K562 (cell line): Measurements from ENCODE around the gene TMEM207. TPM values are rescaled to one million over a fixed set of nuclear protein-coding genes. Genes with fewer than 3 reads are reported as not detected.
"Not testable (repeated sequence)": the region's sequence is repeated elsewhere in the genome, so short reads cannot be mapped to it uniquely, and the experiment has no call there.

Experiments
- ATAC-seq: fragments of 200-7000 bp; cut with Tn5 transposase; 3 replicates; pipeline ENCODE4 v1.9.1; 2020; ENCODE audit warnings: moderate library complexity
- BruUV-seq: library from RNA; stranded (reverse); fragments of 400-500 nt; replicated peaks from 2 replicates; lab custom pipeline; 2021; lab: Mats Ljungman, UMichigan
- CTCF ChIA-PET: fragments of 300-600 bp; formaldehyde crosslinking; extraction: SDS; loops from one replicate; lab custom pipeline; 2021; ENCODE audit warnings: low intra/inter-chr PET ratio; lab: Yijun Ruan, JAX
- POLR2A ChIA-PET: fragments of 300-600, 350-650 bp; sonication (Branson Sonifier 250); formaldehyde crosslinking; extraction: SDS; loops from one replicate; lab custom pipeline; 2021; ENCODE audit warnings: antibody characterized with exemption, inconsistent platforms; lab: Yijun Ruan, JAX
- DNase-seq, 4 experiments: peaks; one replicate each; pipeline versions ENCODE4 v3.0.0 to v3.0.0-alpha.2; 2011 to 2018; ENCODE audit warnings: low spot score in 3 of 4, mixed read lengths in 3 of 4; ENCODE audit errors: extremely low read depth in 1 of 4
- FAIRE-seq: peaks from 2 replicates; lab custom pipeline; 2011; peaks lifted over from hg19 to GRCh38; lab: Jason Lieb, UNC
- H2AFZ ChIP-seq: 2 replicates; pipeline ENCODE4 v1.6.0; 2011; ENCODE audit warnings: low read depth, low read length, control low read depth, inconsistent platforms
- H3K27ac ChIP-seq: fragments of 200-600 bp; 3 replicates; pipeline ENCODE4 v1.8.0; 2011; ENCODE audit warnings: low read depth, mild to moderate bottlenecking, control low read depth, inconsistent platforms, low read length, moderate library complexity, mixed read lengths; ENCODE audit errors: extremely low read depth
- H3K27me3 ChIP-seq, 2 experiments: fragments of 300-600 bp in 1 of 2; 2 replicates in 1 of 2; 3 replicates in 1 of 2; pipeline versions ENCODE4 v1.6.0 to v1.8.0; 2011; ENCODE audit warnings: inconsistent platforms in 2 of 2, low read length in 2 of 2, mild to moderate bottlenecking in 1 of 2, mixed read lengths in 1 of 2, moderate library complexity in 1 of 2; ENCODE audit not compliant: control insufficient read depth in 2 of 2, insufficient read depth in 2 of 2
- H3K36me3 ChIP-seq: fragments of 300-600 bp; 3 replicates; pipeline ENCODE4 v1.8.0; 2011; ENCODE audit warnings: mild to moderate bottlenecking, low read length, inconsistent platforms; ENCODE audit not compliant: control insufficient read depth, insufficient read depth
- H3K4me1 ChIP-seq, 2 experiments: fragments of 200-600 bp in 1 of 2; replicated peaks in 1 of 2; 2 replicates in 1 of 2; 3 replicates in 1 of 2; pipeline versions ENCODE4 v1.5.1 to v1.8.0; 2011; ENCODE audit warnings: inconsistent platforms in 2 of 2, low read length in 2 of 2, mild to moderate bottlenecking in 1 of 2, mixed read lengths in 1 of 2, moderate library complexity in 1 of 2; ENCODE audit not compliant: control insufficient read depth in 2 of 2, insufficient read depth in 2 of 2
- H3K4me2 ChIP-seq: 2 replicates; pipeline ENCODE4 v1.6.1; 2011; ENCODE audit warnings: low read length, control low read depth, inconsistent platforms, mixed read lengths; ENCODE audit not compliant: insufficient read depth
- H3K4me3 ChIP-seq: fragments of 200-600 bp; sonication (generic), shearing (Covaris generic); 2 replicates; pipeline ENCODE4 v1.5.1; 2016; ENCODE audit warnings: control low read depth, inconsistent platforms
- H3K79me2 ChIP-seq: fragments of 200-600 bp; 3 replicates; pipeline ENCODE4 v1.8.0; 2011; ENCODE audit warnings: low read length, inconsistent platforms; ENCODE audit not compliant: control insufficient read depth, insufficient read depth
- H3K9ac ChIP-seq, 2 experiments: 2 replicates each; pipeline versions ENCODE4 v1.6.0 to v1.6.1; 2011; ENCODE audit warnings: low read depth in 2 of 2, low read length in 2 of 2, control low read depth in 1 of 2, inconsistent platforms in 1 of 2, mild to moderate bottlenecking in 1 of 2, mixed read lengths in 1 of 2; ENCODE audit not compliant: insufficient read depth in 1 of 2
- H3K9me1 ChIP-seq: one replicate; pipeline ENCODE4 v1.6.0; 2011; ENCODE audit warnings: inconsistent platforms, mild to moderate bottlenecking, low read length, moderate library complexity; ENCODE audit not compliant: control insufficient read depth, insufficient read depth
- H3K9me3 ChIP-seq: replicated peaks from 2 replicates; pipeline ENCODE4 v1.5.1; 2011; ENCODE audit warnings: low read depth, low read length, inconsistent platforms; ENCODE audit not compliant: control insufficient read depth, insufficient read depth
- H4K20me1 ChIP-seq: replicated peaks from 2 replicates; pipeline ENCODE4 v1.6.1; 2011; ENCODE audit warnings: low read length, inconsistent platforms, mixed read lengths; ENCODE audit not compliant: control insufficient read depth, insufficient read depth
- BRD9 ChIP-seq: fragments of 450-650 bp; IDR thresholded peaks from 2 replicates; pipeline ENCODE4 v1.6.1; 2018; ENCODE audit warnings: low read depth; ENCODE audit not compliant: partially characterized antibody
- CBFA2T3 ChIP-seq: fragments of 450-650 bp; IDR thresholded peaks from 2 replicates; pipeline ENCODE4 v1.6.1; 2017
- HSF4 ChIP-seq: fragments of 250-450 bp; sonication (Bioruptor Pico); IDR thresholded peaks from 2 replicates; pipeline ENCODE4 v2.1.2; 2022; ENCODE audit warnings: mild to moderate bottlenecking, moderate library complexity, borderline replicate concordance
- JUNB ChIP-seq: fragments of 450-650 bp; formaldehyde crosslinking; conservative IDR thresholded peaks from 2 replicates; pipeline ENCODE4 v1.4.0; 2020; ENCODE audit warnings: mild to moderate bottlenecking
- MECOM ChIP-seq: fragments of 250-450 bp; sonication (Bioruptor Pico); IDR thresholded peaks from 2 replicates; pipeline ENCODE4 v1.8.0; 2022; ENCODE audit warnings: inconsistent platforms
- POLR2AphosphoS2 ChIP-seq: IDR thresholded peaks from 2 replicates; pipeline ENCODE4 v1.6.1; 2012; ENCODE audit warnings: low read length, improper control_type of control experiment
- PURB ChIP-seq: sonication (generic); formaldehyde crosslinking; IDR thresholded peaks from 2 replicates; pipeline ENCODE4 v1.9.0; 2021; ENCODE audit warnings: low read depth, mild to moderate bottlenecking, missing genetic modification reagents
- SAFB2 ChIP-seq: fragments of 200-400 bp; formaldehyde crosslinking; IDR thresholded peaks from 2 replicates; pipeline ENCODE4 v1.6.1; 2018; ENCODE audit warnings: borderline replicate concordance, low read length, low read depth, moderate library complexity; ENCODE audit not compliant: severe bottlenecking
- TEAD2 ChIP-seq: fragments of 450-650 bp; IDR thresholded peaks from 2 replicates; pipeline ENCODE4 v1.6.1; 2016; ENCODE audit warnings: missing genetic modification characterization, control low read depth, missing compliant biosample characterization
- U2AF2 ChIP-seq: fragments of 200-400 bp; formaldehyde crosslinking; optimal IDR thresholded peaks from 2 replicates; pipeline ENCODE3; 2017; ENCODE audit warnings: low read depth, mild to moderate bottlenecking, low read length
- ZBTB17 ChIP-seq: fragments of 450-650 bp; formaldehyde crosslinking; IDR thresholded peaks from 2 replicates; pipeline ENCODE4 v1.4.0; 2020; ENCODE audit warnings: mild to moderate bottlenecking
- WGBS: fragments of 100-300 bp; shearing (Covaris generic); methylation state at CpG from one replicate; pipeline ENCODE4 v1.1.6; 2016; ENCODE audit warnings: low coverage, mixed read lengths; ENCODE audit not compliant: insufficient coverage; ENCODE audit errors: missing lambda C conversion rate; 5-methylcytosine and 5-hydroxymethylcytosine counted together
- in situ Hi-C: fragments of 300-500 bp; cut with MboI; formaldehyde crosslinking; loops from 4 replicates; pipeline ENCODE4 v1.15.0; 2018; ENCODE audit warnings: inconsistent platforms, mixed read lengths
- intact Hi-C: fragments of 100-400 bp; cut with micrococcal nuclease; formaldehyde crosslinking; loops from 2 replicates; pipeline ENCODE4 v1.14.2; 2022
- polyA plus RNA-seq, 8 experiments: library from polyadenylated mRNA; depleted of rRNA in 4 of 8; stranded (reverse) in 5 of 8; unstranded in 3 of 8; fragments of >200 nt; fragmentation: Nextera tagmentation in 2 of 8; fragmentation: Illumina TruSeq in 1 of 8; extraction: Ambion mirVana in 2 of 8; extraction: Trizol in 1 of 8; gene quantifications; 2 replicates each; pipeline versions ENCODE4 v1.2.1 to v1.2.3, GENCODE V29; 2011 to 2014; ENCODE audit warnings: inconsistent platforms in 1 of 8, missing spikeins in 1 of 8
- total RNA-seq, 7 experiments: library from RNA; depleted of rRNA in 6 of 7; stranded (reverse); fragments of >200 nt in 6 of 7; fragmentation: Illumina TruSeq in 2 of 7; extraction: Trizol in 2 of 7; gene quantifications; 2 replicates each; pipeline versions ENCODE4 v1.2.1 to v1.2.3, GENCODE V29; 2011 to 2021; ENCODE audit warnings: low replicate concordance in 1 of 7
- TF ChIP-seq, protein P1 (sequence below): sonication (generic); formaldehyde crosslinking; IDR thresholded peaks from 2 replicates; pipeline ENCODE4 v1.8.0; 2022; ENCODE audit warnings: missing genetic modification reagents, mild to moderate bottlenecking, borderline replicate concordance
- TF ChIP-seq, protein P2 (sequence below): IDR thresholded peaks from 2 replicates; pipeline ENCODE4 v1.6.1; 2011; ENCODE audit not compliant: insufficient read length; ENCODE audit errors: extremely low read depth
- TF ChIP-seq, protein P3 (sequence below): fragments of 200-800 bp; sonication (Bioruptor generic); IDR thresholded peaks from 2 replicates; pipeline ENCODE4 v1.6.1; 2017; ENCODE audit warnings: missing genetic modification characterization, missing compliant biosample characterization

The TMEM207 gene
- total and polyA plus RNA-seq, 9 of the 15 experiments (the other 6 are each of a cell fraction or from before 2014, with no cell fraction given), result 0.04 to 0.10 (median 0.04) TPM; not detected in 4

DNA sequence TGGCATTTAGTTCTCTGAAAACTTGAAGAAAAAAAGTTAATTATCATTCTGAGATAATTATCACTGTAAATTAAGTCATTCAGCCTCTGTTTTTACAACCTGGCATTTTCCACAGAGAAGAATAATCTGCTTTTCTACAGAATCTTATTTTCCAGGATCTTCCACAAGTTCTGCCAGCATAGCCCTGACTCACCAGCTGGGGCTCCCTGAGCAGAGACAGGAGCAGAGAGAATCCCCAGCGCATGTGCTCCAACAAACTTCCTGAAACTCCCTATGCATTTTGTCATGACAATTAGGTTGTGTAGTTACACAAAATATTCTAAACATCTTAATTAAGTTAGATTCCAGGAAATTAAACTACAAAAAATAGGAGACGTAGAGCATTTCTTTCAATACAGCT, 32.1 kb upstream of the TMEM207 start:
- no peak for TF ChIP-seq HSF4 (CRISPR knock-in tag)
- no peak for TF ChIP-seq CBFA2T3
- no peak for TF ChIP-seq U2AF2
- TF ChIP-seq BRD9, result no peak
- TF ChIP-seq SAFB2, result no peak
- TF ChIP-seq, protein P1, sequence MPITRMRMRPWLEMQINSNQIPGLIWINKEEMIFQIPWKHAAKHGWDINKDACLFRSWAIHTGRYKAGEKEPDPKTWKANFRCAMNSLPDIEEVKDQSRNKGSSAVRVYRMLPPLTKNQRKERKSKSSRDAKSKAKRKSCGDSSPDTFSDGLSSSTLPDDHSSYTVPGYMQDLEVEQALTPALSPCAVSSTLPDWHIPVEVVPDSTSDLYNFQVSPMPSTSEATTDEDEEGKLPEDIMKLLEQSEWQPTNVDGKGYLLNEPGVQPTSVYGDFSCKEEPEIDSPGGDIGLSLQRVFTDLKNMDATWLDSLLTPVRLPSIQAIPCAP, result no peak
- TF ChIP-seq, protein P2, sequence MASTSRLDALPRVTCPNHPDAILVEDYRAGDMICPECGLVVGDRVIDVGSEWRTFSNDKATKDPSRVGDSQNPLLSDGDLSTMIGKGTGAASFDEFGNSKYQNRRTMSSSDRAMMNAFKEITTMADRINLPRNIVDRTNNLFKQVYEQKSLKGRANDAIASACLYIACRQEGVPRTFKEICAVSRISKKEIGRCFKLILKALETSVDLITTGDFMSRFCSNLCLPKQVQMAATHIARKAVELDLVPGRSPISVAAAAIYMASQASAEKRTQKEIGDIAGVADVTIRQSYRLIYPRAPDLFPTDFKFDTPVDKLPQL, result no peak
- no peak for TF ChIP-seq JUNB (CRISPR knock-in tag)
- no peak for TF ChIP-seq MECOM
- no peak for TF ChIP-seq POLR2AphosphoS2
- no peak for TF ChIP-seq PURB (CRISPR knock-in tag)
- TF ChIP-seq, protein P3, sequence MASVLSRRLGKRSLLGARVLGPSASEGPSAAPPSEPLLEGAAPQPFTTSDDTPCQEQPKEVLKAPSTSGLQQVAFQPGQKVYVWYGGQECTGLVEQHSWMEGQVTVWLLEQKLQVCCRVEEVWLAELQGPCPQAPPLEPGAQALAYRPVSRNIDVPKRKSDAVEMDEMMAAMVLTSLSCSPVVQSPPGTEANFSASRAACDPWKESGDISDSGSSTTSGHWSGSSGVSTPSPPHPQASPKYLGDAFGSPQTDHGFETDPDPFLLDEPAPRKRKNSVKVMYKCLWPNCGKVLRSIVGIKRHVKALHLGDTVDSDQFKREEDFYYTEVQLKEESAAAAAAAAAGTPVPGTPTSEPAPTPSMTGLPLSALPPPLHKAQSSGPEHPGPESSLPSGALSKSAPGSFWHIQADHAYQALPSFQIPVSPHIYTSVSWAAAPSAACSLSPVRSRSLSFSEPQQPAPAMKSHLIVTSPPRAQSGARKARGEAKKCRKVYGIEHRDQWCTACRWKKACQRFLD (CRISPR knock-in tag), result no peak
- TF ChIP-seq TEAD2 (tag), result no peak
- no peak for TF ChIP-seq ZBTB17 (CRISPR knock-in tag)
- TF ChIP-seq, all 486 proteins: peak for 0
- Histone ChIP-seq H3K9me3 (no peaks in the 10 kb centered on the region; the same call in 1 of the 2 replicates), H3K27me3 (no peaks in the 10 kb centered on the region), H2AFZ (no peak overlapping the region), H3K79me2 (no peaks in the 10 kb centered on the region), H3K36me3 (no peaks in the 10 kb centered on the region), H3K4me3 (no peak overlapping the region), H4K20me1 (no peaks in the 10 kb centered on the region), H3K9ac (no peak overlapping the region), H3K27ac (no peak overlapping the region), H3K9me1 (no peaks in the 10 kb centered on the region), H3K4me1 (no peaks in the 10 kb centered on the region), H3K4me2 (no peak overlapping the region)
- ATAC-seq (no peak), FAIRE-seq (no peak), DNase-seq (no peak)
- BruUV-seq, result no TSS peak
- 6% methylated on average over 2 of the region's 2 CpGs for WGBS
- ChIA-PET CTCF (no interaction called here), POLR2A (no interaction called here)
- intact Hi-C loops, result no loop called here
- in situ Hi-C loops, result no loop called here

DNA sequence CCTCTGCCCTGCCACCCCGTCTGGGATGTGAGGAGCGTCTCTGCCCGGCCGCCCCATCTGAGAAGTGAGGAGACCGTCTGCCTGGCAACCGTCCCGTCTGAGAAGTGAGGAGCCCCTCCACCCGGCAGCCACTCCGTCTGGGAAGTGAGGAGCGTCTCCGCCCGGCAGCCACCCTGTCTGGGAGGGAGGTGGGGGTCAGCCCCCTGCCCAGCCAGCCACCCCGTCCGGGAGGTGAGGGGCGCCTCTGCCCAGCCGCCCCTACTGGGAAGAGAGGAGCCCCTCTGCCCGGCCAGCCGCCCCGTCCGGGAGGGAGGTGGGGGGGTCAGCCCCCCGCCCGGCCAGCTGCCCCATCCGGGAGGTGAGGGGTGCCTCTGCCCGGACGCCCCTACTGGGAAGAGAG, 23.6 kb upstream of the TMEM207 start:
- H3K9me1 ChIP-seq, H3K79me2 ChIP-seq, POLR2A ChIA-PET, BruUV-seq, FAIRE-seq, H3K9ac ChIP-seq, in situ Hi-C loops, H3K4me1 ChIP-seq, H3K36me3 ChIP-seq, CTCF ChIA-PET, DNase-seq, H3K9me3 ChIP-seq, intact Hi-C loops, H3K27me3 ChIP-seq, H3K27ac ChIP-seq, H4K20me1 ChIP-seq, H2AFZ ChIP-seq, H3K4me2 ChIP-seq, ATAC-seq, H3K4me3 ChIP-seq: not testable (repeated sequence)
- whole genome bisulfite sequencing, result 9% methylated on average over 13 of the region's 25 CpGs
